ENCODE measurements around the gene GRB14.
"Not testable (repeated sequence)": the region's sequence is repeated elsewhere in the genome, so short reads cannot be mapped to it uniquely, and the experiment has no call there.

Gene GRB14

DNA sequence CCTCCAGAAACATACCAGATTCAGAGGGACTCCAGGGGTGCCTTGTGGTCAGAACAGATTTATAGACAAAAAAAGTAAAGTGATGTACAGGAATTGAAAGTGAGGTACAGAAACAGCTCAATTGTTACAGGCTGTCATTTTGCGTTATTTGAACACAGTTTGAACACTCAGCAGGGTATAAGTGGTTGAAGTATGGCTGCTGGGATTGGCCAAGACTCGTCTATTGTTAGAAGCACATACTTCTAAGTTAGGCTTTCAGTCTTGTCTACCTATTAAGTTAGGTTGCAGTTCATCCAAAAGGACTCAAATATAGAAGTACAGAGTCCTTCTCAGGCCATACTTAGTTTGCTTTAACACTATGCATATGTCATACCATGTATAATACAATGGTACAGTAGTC, 21.0 kb upstream of the GRB14 start:
- FAIRE-seq (no peak), DNase-seq (ENCODE audit: insufficient read length, low spot score) (no peak)
- TF ChIP-seq, protein P1, sequence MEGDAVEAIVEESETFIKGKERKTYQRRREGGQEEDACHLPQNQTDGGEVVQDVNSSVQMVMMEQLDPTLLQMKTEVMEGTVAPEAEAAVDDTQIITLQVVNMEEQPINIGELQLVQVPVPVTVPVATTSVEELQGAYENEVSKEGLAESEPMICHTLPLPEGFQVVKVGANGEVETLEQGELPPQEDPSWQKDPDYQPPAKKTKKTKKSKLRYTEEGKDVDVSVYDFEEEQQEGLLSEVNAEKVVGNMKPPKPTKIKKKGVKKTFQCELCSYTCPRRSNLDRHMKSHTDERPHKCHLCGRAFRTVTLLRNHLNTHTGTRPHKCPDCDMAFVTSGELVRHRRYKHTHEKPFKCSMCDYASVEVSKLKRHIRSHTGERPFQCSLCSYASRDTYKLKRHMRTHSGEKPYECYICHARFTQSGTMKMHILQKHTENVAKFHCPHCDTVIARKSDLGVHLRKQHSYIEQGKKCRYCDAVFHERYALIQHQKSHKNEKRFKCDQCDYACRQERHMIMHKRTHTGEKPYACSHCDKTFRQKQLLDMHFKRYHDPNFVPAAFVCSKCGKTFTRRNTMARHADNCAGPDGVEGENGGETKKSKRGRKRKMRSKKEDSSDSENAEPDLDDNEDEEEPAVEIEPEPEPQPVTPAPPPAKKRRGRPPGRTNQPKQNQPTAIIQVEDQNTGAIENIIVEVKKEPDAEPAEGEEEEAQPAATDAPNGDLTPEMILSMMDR (IDR thresholded peaks at IDR 0.05; ENCODE audit: insufficient read depth, missing control alignments) = no peak

DNA sequence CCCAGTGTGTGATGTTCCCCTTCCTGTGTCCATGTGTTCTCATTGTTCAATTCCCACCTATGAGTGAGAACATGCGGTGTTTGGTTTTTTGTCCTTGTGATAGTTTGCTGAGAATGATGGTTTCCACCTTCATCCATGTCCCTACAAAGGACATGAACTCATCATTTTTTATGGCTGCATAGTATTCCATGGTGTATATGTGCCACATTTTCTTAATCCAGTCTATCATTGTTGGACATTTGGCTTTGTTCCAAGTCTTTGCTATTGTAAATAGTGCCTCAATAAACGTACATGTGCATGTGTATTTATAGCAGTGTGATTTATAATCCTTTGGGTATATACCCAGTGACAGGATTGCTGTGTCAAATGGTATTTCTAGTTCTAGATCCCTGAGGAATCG, 7.0 kb upstream of the GRB14 start:
- not testable (repeated sequence) for FAIRE-seq; DNase-seq (ENCODE audit: insufficient read length, low spot score)

DNA sequence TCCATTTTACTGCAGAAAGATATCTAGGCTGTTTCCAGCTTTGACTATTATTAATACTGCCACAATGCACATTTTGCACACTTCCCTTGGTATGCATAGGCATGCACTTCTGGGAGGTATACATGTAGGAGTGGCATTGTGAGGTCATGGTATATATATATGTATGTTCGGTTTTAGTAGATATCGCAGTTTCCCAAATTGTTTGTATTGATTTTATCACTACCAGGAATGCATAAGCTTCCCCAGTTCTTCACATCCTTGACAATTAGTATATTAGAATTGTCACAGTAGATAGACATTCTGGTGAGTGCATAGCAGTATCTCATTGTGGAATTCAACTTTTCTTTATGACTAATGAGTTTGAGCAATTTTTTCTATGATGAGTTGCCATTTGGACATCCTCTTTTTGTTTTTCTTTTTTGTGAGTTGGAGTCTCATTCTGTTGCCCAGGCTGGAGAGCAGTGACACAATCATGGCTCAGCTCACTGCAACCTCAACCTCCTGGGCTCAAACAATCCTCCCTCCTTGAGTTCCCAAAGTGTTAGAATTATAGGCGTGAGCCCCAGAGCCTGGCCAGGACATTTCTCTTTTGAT, 4.2 kb upstream of the GRB14 start:
- FAIRE-seq (no peak), DNase-seq (ENCODE audit: insufficient read length, low spot score) (no peak)
- TF ChIP-seq, protein P1 (IDR thresholded peaks at IDR 0.05; ENCODE audit: insufficient read depth, missing control alignments) = no peak

DNA sequence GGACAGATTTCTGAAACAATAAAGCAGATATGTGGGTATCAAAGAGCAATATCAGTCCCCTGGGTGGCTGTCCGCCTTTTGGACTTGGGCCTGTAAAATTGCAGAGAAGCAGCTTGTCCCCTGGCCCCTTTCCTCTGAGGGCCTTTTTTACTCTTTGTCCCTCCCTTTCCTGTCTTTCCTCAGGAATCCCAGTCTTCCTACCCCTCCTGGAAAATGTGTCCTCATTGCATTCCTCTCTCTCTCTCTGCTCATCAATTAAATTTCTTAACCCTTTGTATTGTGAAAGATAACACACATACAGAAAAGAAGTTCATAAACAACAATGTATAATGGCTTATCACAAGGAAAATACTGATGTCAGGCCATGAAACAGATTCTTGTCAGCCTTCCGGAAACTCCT, 3.0 kb upstream of the GRB14 start:
- TF ChIP-seq, protein P1 (IDR thresholded peaks at IDR 0.05; ENCODE audit: insufficient read depth, missing control alignments) = no peak
- FAIRE-seq = no peak
- DNase-seq (ENCODE audit: insufficient read length, low spot score) = no peak

DNA sequence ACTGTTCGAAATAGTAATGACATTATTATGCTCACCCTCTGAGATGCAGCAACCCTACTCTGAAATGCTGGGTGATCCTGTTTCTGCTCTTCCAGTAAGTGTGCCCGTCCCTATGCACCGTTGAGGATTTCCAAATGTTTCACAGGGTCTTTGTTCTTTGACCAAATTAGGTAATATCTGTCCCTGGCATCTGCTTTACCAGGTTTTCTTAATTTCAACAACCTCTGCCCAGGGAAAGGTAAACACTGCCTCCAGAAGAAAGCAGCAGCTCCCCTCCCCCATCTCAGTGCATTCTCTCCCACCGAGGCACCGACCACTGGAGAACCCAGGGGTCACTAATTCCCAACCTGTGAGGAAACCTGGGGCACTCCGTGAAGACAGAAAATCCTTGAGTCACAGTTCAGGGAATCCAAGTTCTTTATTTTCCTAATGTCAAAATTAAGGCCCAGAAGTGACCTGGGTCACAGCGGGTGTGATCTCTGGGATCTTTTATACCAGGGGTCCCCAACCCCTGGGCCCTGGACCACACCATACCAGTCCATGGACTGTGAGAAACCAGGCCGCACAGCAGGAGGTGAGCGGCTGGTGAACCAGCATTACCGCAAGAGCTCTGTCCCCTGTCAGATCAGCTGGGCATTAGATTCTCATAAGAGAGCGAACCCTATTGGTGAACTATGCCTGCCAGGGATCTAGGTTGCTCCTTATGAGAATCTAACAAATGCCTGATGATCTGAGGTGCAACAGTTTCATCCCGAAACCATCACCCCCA, 1.2 kb upstream of the GRB14 start:
- DNase-seq (ENCODE audit: insufficient read length, low spot score) (no peak), FAIRE-seq (no peak)
- TF ChIP-seq, protein P1 (IDR thresholded peaks at IDR 0.05; ENCODE audit: insufficient read depth, missing control alignments) = no peak

DNA sequence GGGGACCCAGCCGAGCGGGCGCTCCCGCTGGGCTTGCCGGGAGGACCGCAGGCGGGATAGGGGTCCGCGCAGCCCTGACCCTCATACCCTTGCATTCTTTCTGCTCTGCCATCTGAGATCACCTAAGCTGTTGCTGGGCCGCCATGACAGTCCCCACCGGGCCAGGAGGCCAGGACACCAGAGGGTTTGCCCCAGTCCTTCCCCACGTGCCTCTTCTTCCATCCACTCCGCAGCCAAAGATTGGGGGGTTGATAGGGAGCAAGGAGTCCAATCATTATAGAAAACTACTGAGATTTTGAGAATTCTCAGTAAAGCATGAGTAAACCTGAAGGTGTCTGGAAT, 453 bp upstream of the GRB14 start:
- TF ChIP-seq, protein P1 (IDR thresholded peaks at IDR 0.05; ENCODE audit: insufficient read depth, missing control alignments) = no peak
- FAIRE-seq (no peak), DNase-seq (ENCODE audit: insufficient read length, low spot score) (no peak)

DNA sequence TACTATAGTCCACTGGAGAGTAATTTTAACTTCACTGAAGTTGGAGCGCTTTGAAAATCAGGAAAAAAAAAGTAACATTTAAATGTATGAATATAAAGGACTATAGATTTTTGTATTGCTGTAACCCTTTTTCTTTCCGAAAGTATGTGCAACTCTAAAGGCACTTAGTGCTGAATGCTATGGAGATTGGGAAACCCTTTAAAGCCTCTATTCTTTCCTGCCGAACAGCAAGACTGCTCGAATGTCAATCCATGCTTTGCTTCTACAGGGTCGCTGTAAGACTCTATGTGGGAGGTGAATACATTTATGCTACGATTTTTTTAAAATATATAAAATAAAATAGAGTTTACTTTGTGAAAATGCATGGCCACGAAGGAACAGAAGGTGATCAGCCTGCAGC, 825 bp downstream of the GRB14 start:
- FAIRE-seq (no peak), DNase-seq (ENCODE audit: insufficient read length, low spot score) (no peak)
- TF ChIP-seq, protein P1 (IDR thresholded peaks at IDR 0.05; ENCODE audit: insufficient read depth, missing control alignments) = no peak
